Nephron (organoid): Measurements from ENCODE around the gene NACC1.
"Not testable (repeated sequence)": the region's sequence is repeated elsewhere in the genome, so short reads cannot be mapped to it uniquely, and the experiment has no call there.

Source experiments
- H3K27ac Mint-ChIP-seq, 3 experiments: 2 replicates each; pipeline ENCODE4 v1.8.0; 2020; ENCODE audit warnings: mixed read lengths in 3 of 3, mild to moderate bottlenecking in 2 of 3, moderate library complexity in 1 of 3
- H3K27me3 Mint-ChIP-seq: 2 replicates; pipeline ENCODE4 v1.8.0; 2021; ENCODE audit warnings: low read depth, mild to moderate bottlenecking, moderate library complexity, mixed read lengths
- H3K36me3 Mint-ChIP-seq: 2 replicates; pipeline ENCODE4 v1.8.0; 2020; ENCODE audit warnings: low read depth, mixed read lengths
- H3K4me1 Mint-ChIP-seq: 2 replicates; pipeline ENCODE4 v1.8.0; 2020; ENCODE audit warnings: mixed read lengths
- H3K4me3 Mint-ChIP-seq, 3 experiments: 2 replicates each; pipeline ENCODE4 v1.8.0; 2020; ENCODE audit warnings: mild to moderate bottlenecking in 3 of 3, mixed read lengths in 3 of 3, moderate library complexity in 2 of 3
- H3K9me3 Mint-ChIP-seq: 2 replicates; pipeline ENCODE4 v1.8.0; 2020; ENCODE audit warnings: mixed read lengths
- TF ChIP-seq, protein P1 (sequence below), 3 experiments: fragments of 200-600 bp; sonication (generic); IDR thresholded peaks; one replicate each; pipeline ENCODE4 v1.5.0; 2021; ENCODE audit warnings: antibody characterized with exemption in 3 of 3; ENCODE audit not compliant: unreplicated experiment in 3 of 3

The NACC1 gene

DNA sequence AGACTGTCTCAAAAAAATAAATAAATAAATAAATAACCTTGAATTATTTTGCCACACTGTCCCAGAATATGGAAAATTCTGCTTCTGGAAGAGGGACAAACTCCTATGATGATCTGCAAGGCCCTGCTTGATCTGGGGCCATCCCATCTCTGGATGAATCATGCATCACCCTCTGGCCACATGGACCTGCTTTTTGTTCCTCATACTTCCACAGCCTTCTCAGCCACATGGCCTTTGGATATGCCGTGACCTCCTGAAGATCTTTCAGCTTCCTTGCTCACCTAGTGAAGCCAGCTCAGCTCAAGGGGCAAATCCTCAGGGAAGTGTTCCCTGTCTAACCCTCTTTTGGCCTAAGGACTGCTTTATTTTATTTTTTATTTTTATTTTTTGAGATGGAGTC is 42.5 kb downstream of the NACC1 start:
- TF ChIP-seq, protein P1, sequence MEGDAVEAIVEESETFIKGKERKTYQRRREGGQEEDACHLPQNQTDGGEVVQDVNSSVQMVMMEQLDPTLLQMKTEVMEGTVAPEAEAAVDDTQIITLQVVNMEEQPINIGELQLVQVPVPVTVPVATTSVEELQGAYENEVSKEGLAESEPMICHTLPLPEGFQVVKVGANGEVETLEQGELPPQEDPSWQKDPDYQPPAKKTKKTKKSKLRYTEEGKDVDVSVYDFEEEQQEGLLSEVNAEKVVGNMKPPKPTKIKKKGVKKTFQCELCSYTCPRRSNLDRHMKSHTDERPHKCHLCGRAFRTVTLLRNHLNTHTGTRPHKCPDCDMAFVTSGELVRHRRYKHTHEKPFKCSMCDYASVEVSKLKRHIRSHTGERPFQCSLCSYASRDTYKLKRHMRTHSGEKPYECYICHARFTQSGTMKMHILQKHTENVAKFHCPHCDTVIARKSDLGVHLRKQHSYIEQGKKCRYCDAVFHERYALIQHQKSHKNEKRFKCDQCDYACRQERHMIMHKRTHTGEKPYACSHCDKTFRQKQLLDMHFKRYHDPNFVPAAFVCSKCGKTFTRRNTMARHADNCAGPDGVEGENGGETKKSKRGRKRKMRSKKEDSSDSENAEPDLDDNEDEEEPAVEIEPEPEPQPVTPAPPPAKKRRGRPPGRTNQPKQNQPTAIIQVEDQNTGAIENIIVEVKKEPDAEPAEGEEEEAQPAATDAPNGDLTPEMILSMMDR (IDR thresholded peaks at IDR 0.05; ENCODE audit: unreplicated experiment in 3 of 3) = no peak
- Mint-ChIP-seq H3K4me1 (peaks cover 38% of the 10 kb centered on the region), H3K9me3 (no peaks in the 10 kb centered on the region), H3K27ac (peak overlapping the region in 2 of 3 experiments; percentile 50 to 51), H3K4me3 (peak overlapping the region in 1 of 3 experiments; percentile 54), H3K27me3 (no peaks in the 10 kb centered on the region), H3K36me3 (no peaks in the 10 kb centered on the region)

DNA sequence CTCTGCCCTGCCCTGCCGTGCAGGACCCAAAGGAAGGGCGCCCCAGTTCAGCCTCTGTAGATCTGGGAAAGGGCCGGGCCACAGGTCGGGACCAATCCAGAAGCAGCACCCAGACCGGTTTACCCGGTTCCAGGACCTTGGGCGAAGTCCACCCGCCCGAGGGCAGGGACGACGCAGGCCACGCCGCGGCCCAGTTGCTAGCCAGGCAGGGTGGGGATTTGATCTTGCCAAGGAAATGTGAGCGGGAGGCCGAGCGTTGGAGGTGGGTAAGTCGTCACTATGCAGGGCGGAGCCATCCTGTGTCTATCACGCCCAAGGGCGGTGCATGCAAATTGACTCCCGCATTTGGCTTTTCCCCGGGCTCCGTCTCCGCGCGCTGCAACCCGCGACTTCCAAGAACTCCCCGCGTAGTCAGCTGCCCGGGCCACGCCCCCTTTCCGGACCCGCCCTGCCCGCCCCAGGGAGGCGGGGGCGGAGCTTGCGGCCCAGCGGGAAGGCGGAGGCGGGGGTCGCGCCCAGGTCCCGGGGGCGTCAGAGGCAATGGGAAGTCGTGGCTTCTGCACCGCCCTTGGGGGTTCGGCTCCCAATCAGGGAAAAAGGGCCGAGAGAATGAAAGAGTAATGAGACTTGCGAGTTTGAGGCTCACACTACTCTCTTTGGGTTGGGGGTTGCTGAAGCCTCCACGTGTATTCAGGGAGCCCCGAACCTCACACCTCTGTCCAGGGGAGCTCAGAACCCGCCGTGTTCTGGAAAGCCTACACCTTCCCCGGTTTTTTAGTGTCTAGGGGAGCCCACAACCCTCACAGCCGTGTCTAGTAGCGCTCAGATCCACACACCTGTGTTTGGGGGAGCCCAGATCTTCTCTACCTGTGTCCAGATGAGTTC is 44.9 kb downstream of the NACC1 start:
- H3K36me3 Mint-ChIP-seq = no peaks in the 10 kb centered on the region
- H3K27ac Mint-ChIP-seq = peak overlapping the region; percentile 100
- H3K9me3 Mint-ChIP-seq = no peaks in the 10 kb centered on the region
- peak overlapping the region; percentile 74 to 83 (median 75) for H3K4me3 Mint-ChIP-seq
- TF ChIP-seq, protein P1 (IDR thresholded peaks at IDR 0.05; ENCODE audit: unreplicated experiment in 3 of 3) = no peak
- H3K27me3 Mint-ChIP-seq = no peaks in the 10 kb centered on the region
- H3K4me1 Mint-ChIP-seq = peaks cover 49% of the 10 kb centered on the region

DNA sequence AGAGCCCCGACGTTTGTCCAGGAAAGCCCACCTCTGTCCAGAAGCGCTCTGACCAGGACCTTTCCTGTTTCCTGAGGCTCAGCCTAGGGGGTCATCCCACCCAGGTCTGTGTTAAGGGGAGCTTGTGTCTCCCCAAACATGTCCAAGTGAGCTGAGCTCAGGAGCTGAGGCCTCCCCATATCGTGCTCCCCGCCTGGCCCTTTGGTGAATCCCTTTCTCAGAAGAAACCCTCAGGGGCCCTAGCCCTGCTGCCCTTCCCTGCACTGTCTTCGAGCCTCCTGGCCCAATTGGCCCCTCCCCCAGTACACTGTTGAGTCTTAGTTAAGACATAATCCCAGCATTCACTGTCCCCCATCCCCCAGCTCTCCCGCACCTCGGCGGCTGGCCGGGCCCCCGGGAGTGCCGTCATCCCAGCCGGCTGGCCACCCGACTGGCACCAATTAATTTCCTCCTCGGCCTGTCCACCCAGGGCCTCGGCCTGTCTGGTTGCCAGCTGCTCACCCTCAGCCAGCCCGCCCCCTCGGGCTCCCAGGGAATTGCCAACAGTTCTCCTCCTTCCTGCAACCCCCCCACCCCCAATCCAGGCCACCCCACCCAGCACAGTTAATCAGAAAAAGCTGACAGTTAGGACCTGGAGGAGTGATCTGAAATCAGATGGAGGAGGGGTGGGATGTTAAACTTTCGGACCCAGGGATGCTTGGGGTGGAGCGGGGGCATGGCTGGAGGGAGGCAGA is 45.7 kb downstream of the NACC1 start:
- peak overlapping the region; percentile 100 for H3K27ac Mint-ChIP-seq
- no peaks in the 10 kb centered on the region for H3K27me3 Mint-ChIP-seq
- H3K36me3 Mint-ChIP-seq = no peaks in the 10 kb centered on the region
- no peaks in the 10 kb centered on the region for H3K9me3 Mint-ChIP-seq
- TF ChIP-seq, protein P1 (IDR thresholded peaks at IDR 0.05; ENCODE audit: unreplicated experiment in 3 of 3) = no peak
- H3K4me3 Mint-ChIP-seq = peak overlapping the region; percentile 74 to 83 (median 75)
- H3K4me1 Mint-ChIP-seq = peaks cover 50% of the 10 kb centered on the region

DNA sequence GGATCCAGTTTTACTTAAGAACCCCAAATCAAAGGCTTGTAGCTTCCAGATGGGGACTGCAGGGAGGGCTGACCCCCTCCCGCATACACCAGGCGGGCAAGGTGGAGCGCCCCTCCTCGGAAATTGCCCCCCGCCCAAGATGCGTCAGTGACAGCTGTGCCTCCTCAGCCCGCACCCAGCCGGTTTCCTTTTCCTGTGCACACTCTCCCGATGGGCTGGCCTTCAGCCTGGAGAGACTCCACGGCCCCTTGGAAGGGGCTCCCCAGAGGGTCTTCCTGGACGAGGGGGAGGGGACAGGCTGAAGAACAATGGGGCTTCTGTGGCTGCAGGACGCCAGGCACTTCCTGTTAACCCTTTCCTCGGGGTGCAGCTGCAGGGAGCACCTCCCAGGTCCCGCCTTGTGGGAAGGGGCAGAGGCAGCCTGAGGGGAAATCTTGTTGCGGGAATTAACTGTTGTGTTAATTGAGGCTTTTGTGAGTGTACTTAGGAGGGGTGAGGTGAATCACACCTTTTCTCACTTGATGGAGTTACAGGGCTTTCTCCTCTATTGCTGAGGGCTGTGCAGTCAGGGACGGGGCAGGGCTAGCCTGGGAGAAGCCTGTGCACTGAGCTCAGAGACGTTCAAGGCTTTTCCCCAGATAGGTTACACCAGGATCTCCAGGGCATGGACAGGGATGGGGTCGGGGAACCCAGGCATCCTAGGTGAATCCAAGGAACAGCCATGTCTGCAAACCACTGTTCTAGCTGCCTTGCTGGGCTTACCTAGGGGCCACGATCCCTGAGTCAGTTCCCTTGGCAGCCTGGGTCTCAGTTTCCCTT is 46.5 kb downstream of the NACC1 start:
- Mint-ChIP-seq H3K4me3 (peak overlapping the region; percentile 74 to 83 (median 75)), H3K9me3 (no peaks in the 10 kb centered on the region), H3K36me3 (no peaks in the 10 kb centered on the region), H3K4me1 (peaks cover 54% of the 10 kb centered on the region), H3K27ac (peak overlapping the region; percentile 100), H3K27me3 (no peaks in the 10 kb centered on the region)
- TF ChIP-seq, protein P1 (IDR thresholded peaks at IDR 0.05; ENCODE audit: unreplicated experiment in 3 of 3) = no peak

DNA sequence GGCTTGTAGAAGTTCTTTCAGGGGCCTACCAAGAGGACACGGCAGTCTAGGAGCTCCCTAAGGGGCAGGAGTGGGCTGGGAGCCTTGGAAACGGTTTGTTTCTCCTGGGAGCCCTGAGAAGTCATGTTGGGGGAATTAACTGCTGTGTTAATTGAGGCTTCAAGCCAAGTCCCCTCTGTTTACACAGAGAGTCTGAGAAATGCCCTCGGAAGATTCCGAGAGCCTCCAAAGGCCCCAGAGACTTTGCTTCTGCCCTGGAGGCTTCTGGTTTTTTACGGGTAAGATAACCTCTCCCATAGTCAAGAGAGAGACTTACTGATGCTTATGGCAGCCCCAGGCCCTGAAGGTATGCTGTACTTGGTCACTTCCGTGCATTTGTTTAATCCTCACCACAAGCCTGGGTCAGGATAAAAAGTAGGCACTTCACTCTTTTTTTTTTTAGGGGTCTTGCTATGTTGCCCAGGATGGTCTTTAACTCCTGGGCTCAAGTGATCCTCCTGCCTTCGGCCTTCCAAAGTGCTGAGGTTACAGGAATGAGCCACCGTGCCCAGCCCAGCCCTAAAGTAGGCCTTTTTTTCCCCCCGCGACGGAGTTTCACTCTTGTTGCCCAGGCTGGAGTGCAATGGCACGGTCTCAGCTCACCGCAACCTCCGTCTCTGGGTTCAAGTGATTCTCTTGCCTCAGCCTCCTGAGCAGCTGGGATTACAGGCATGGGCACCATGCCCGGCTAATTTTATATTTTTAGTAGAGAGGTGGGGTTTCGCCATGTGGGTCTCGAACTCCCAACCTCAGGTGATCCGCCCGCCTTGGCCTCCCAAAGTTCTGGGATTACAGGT is 47.3 kb downstream of the NACC1 start:
- Mint-ChIP-seq H3K36me3 (no peaks in the 10 kb centered on the region), H3K27ac (peak overlapping the region; percentile 100), H3K27me3 (no peaks in the 10 kb centered on the region), H3K9me3 (no peaks in the 10 kb centered on the region), H3K4me1 (peaks cover 55% of the 10 kb centered on the region), H3K4me3 (no peak overlapping the region)
- TF ChIP-seq, protein P1 (IDR thresholded peaks at IDR 0.05; ENCODE audit: unreplicated experiment in 3 of 3) = no peak

DNA sequence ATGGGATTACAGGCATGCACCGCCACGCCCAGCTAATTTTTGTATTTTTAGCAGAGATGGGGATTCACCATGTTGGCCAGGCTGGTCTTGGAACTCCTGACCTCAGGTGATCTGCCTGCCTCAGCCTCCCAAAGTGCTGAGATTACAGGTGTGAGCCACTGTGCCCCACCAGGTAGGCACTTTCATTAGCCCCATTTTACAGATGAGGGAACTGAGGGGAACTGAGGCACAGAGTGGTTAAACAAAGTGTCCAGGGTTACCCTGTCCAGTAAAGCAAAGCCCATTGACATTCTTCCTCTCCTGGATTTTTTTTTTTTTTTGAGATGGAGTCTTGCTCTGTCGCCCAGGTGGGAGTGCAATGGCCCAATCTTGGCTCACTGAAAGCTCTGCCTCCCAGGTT is 48.1 kb downstream of the NACC1 start:
- Mint-ChIP-seq H3K27ac (peak overlapping the region; percentile 100), H3K4me1 (peaks cover 55% of the 10 kb centered on the region)
- H3K36me3 Mint-ChIP-seq, H3K9me3 Mint-ChIP-seq, H3K27me3 Mint-ChIP-seq, H3K4me3 Mint-ChIP-seq: not testable (repeated sequence)
